Astrocyte (in vitro differentiated cells and primary cell): ENCODE measurements around the gene GPR162. TPM values are rescaled to one million over a fixed set of nuclear protein-coding genes. Genes with fewer than 3 reads are reported as not detected.

Source experiments
- DNase-seq: peaks from one replicate; pipeline ENCODE4 v3.0.0-alpha.2; 2010; ENCODE audit warnings: low read depth
- FAIRE-seq: peaks from 2 replicates; lab custom pipeline; 2011; peaks lifted over from hg19 to GRCh38; lab: Jason Lieb, UNC
- H2AFZ ChIP-seq: 2 replicates; pipeline ENCODE4 v1.6.0; 2012; ENCODE audit warnings: low read depth, low read length, inconsistent platforms
- H3K27ac ChIP-seq: 2 replicates; pipeline ENCODE4 v1.5.1; 2011; ENCODE audit warnings: low read depth, low read length, inconsistent platforms
- H3K27me3 ChIP-seq: 2 replicates; pipeline ENCODE4 v1.6.0; 2011; ENCODE audit warnings: low read length, inconsistent platforms; ENCODE audit not compliant: insufficient read depth
- H3K36me3 ChIP-seq: 2 replicates; pipeline ENCODE4 v1.5.1; 2011; ENCODE audit warnings: low read length, inconsistent platforms; ENCODE audit not compliant: insufficient read depth
- H3K4me1 ChIP-seq: 2 replicates; pipeline ENCODE4 v1.5.1; 2011; ENCODE audit warnings: low read length, inconsistent platforms; ENCODE audit not compliant: insufficient read depth
- H3K4me2 ChIP-seq: 2 replicates; pipeline ENCODE4 v1.6.0; 2012; ENCODE audit warnings: low read length, inconsistent platforms
- H3K4me3 ChIP-seq: 2 replicates; pipeline ENCODE4 v1.5.1; 2011; ENCODE audit warnings: low read depth, mild to moderate bottlenecking, low read length, inconsistent platforms; ENCODE audit not compliant: insufficient read depth
- H3K79me2 ChIP-seq: 2 replicates; pipeline ENCODE4 v1.6.0; 2012; ENCODE audit warnings: mild to moderate bottlenecking, low read length, inconsistent platforms; ENCODE audit not compliant: insufficient read depth
- H3K9ac ChIP-seq: 2 replicates; pipeline ENCODE4 v1.6.0; 2012; ENCODE audit warnings: mild to moderate bottlenecking, low read length, inconsistent platforms
- H3K9me3 ChIP-seq: 2 replicates; pipeline ENCODE4 v1.5.1; 2012; ENCODE audit warnings: low read depth, mild to moderate bottlenecking, low read length, inconsistent platforms; ENCODE audit not compliant: insufficient read depth
- H4K20me1 ChIP-seq: 2 replicates; pipeline ENCODE4 v1.6.0; 2012; ENCODE audit warnings: low read length, inconsistent platforms; ENCODE audit not compliant: insufficient read depth
- H3K27ac Mint-ChIP-seq: one replicate; pipeline ENCODE4 v1.8.0; 2021; ENCODE audit warnings: mild to moderate bottlenecking, mixed read lengths; ENCODE audit not compliant: unreplicated experiment
- H3K27me3 Mint-ChIP-seq: one replicate; pipeline ENCODE4 v1.8.0; 2021; ENCODE audit warnings: low read depth, mixed read lengths; ENCODE audit not compliant: unreplicated experiment
- H3K36me3 Mint-ChIP-seq: one replicate; pipeline ENCODE4 v1.8.0; 2021; ENCODE audit warnings: low read depth, mixed read lengths; ENCODE audit not compliant: unreplicated experiment
- H3K4me1 Mint-ChIP-seq: one replicate; pipeline ENCODE4 v1.8.0; 2021; ENCODE audit warnings: low read depth, mixed read lengths; ENCODE audit not compliant: unreplicated experiment
- H3K4me3 Mint-ChIP-seq: one replicate; pipeline ENCODE4 v1.8.0; 2021; ENCODE audit warnings: mild to moderate bottlenecking, moderate library complexity, mixed read lengths; ENCODE audit not compliant: unreplicated experiment
- H3K9me3 Mint-ChIP-seq: one replicate; pipeline ENCODE4 v1.8.0; 2021; ENCODE audit warnings: mild to moderate bottlenecking, mixed read lengths; ENCODE audit not compliant: unreplicated experiment
- EZH2 ChIP-seq: IDR thresholded peaks from 2 replicates; pipeline ENCODE4 v1.6.1; 2012; ENCODE audit warnings: mild to moderate bottlenecking, low read length, inconsistent platforms; ENCODE audit not compliant: insufficient read depth
- total RNA-seq: library from RNA; stranded (reverse); gene quantifications from 2 replicates; pipeline ENCODE4 v1.2.1, GENCODE V29; 2021
- TF ChIP-seq, protein P1 (sequence below): IDR thresholded peaks from 2 replicates; pipeline ENCODE4 v1.5.1; 2011; ENCODE audit warnings: low read depth, mild to moderate bottlenecking, inconsistent platforms, low read length, moderate library complexity; ENCODE audit not compliant: insufficient read depth

GPR162 gene
- total RNA-seq, 1 donor from 2014 or later, result 6.2 TPM

DNA sequence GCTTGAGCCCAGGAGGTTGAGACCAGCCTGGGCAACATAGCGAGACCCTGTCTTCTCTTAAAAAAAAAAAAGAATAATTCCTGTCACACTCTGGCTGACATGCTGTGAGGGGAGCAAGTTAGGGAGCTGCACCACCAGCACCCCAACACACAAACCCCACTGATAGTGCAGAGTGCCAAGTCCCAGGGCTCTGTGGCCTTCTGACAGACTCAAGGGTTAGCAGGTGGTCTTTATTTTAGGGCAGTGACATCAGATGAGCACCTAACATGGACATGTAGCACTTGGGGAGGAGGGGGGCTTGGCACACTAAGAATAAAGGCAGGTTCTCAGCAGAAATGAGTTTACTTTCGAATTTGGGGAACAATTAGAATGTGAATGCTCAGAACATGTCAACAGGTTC, 37.2 kb downstream of the GPR162 start:
- no peak overlapping the region for H2AFZ ChIP-seq
- H3K27me3 ChIP-seq, result no peaks in the 10 kb centered on the region
- no peak overlapping the region for H3K27ac ChIP-seq

DNA sequence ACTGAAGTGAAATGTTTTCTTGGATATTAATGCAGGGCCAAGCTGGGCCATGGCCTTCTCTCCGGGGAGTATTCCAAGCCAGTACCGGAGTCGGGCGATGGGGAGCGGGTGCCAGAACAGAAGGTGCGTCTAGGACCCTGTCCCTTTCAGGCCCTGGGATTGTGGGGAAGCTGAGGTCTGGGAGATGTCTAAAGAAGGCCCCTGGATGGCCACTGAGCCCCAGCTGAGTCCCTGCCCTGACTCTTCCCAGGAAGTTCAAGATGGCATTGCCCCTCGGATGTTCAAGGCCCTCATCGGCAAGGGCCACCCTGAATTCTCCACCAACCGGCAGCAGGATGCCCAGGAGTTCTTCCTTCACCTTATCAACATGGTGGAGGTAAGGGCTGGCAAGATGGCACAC, 38.5 kb downstream of the GPR162 start:
- FAIRE-seq (no peak), DNase-seq (no peak)
- Mint-ChIP-seq H3K36me3 (peaks cover 32% of the 10 kb centered on the region), H3K27ac (no peak overlapping the region), H3K4me3 (no peak overlapping the region), H3K4me1 (peaks cover 2% of the 10 kb centered on the region), H3K27me3 (no peaks in the 10 kb centered on the region), H3K9me3 (no peaks in the 10 kb centered on the region)
- no peak overlapping the region for H3K4me2 ChIP-seq
- TF ChIP-seq, protein P1, sequence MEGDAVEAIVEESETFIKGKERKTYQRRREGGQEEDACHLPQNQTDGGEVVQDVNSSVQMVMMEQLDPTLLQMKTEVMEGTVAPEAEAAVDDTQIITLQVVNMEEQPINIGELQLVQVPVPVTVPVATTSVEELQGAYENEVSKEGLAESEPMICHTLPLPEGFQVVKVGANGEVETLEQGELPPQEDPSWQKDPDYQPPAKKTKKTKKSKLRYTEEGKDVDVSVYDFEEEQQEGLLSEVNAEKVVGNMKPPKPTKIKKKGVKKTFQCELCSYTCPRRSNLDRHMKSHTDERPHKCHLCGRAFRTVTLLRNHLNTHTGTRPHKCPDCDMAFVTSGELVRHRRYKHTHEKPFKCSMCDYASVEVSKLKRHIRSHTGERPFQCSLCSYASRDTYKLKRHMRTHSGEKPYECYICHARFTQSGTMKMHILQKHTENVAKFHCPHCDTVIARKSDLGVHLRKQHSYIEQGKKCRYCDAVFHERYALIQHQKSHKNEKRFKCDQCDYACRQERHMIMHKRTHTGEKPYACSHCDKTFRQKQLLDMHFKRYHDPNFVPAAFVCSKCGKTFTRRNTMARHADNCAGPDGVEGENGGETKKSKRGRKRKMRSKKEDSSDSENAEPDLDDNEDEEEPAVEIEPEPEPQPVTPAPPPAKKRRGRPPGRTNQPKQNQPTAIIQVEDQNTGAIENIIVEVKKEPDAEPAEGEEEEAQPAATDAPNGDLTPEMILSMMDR, result no peak
- H3K9ac ChIP-seq, result no peak overlapping the region
- H4K20me1 ChIP-seq, result peaks cover 5% of the 10 kb centered on the region
- no peak overlapping the region for H3K4me3 ChIP-seq
- peaks cover 8% of the 10 kb centered on the region for H3K79me2 ChIP-seq
- H3K4me1 ChIP-seq, result no peaks in the 10 kb centered on the region
- H3K9me3 ChIP-seq, result no peaks in the 10 kb centered on the region
- H3K36me3 ChIP-seq, result peaks cover 46% of the 10 kb centered on the region
- no peak overlapping the region for H2AFZ ChIP-seq
- H3K27ac ChIP-seq, result no peak overlapping the region
- H3K27me3 ChIP-seq, result no peaks in the 10 kb centered on the region

More for the DNA sequence above, 37.2 kb downstream of the GPR162 start:
- Mint-ChIP-seq H3K4me1 (peaks cover 7% of the 10 kb centered on the region), H3K9me3 (no peaks in the 10 kb centered on the region), H3K27me3 (no peaks in the 10 kb centered on the region), H3K4me3 (no peak overlapping the region), H3K27ac (no peak overlapping the region), H3K36me3 (peaks cover 23% of the 10 kb centered on the region)
- H3K4me1 ChIP-seq, result peaks cover 1% of the 10 kb centered on the region
- no peak for TF ChIP-seq EZH2
- TF ChIP-seq, protein P1, result no peak
- peaks cover 42% of the 10 kb centered on the region for H3K36me3 ChIP-seq
- FAIRE-seq, result no peak
- H3K4me2 ChIP-seq, result no peak overlapping the region
- H4K20me1 ChIP-seq, result peaks cover 11% of the 10 kb centered on the region
- DNase-seq, result no peak
- peaks cover 21% of the 10 kb centered on the region for H3K79me2 ChIP-seq
- no peak overlapping the region for H3K4me3 ChIP-seq
- H3K9me3 ChIP-seq, result no peaks in the 10 kb centered on the region
- no peak overlapping the region for H3K9ac ChIP-seq

DNA sequence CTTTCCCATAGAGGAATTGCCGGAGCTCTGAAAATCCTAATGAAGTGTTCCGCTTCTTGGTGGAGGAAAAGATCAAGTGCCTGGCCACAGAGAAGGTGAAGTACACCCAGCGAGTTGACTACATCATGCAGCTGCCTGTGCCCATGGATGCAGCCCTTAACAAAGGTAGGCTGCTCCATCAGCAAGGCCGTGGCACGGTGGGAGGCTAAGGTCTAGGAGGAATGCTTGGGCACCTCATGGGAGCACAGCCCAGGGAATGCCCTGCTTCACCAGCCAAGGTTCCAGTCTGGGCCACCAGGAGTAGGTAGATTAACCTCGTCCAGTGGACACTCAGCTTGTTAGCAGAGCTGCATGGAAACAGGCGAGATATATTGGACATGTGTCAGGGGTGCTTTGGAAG, 39.3 kb downstream of the GPR162 start:
- H3K79me2 ChIP-seq, result no peaks in the 10 kb centered on the region
- no peaks in the 10 kb centered on the region for H3K27me3 ChIP-seq
- Mint-ChIP-seq H3K9me3 (no peaks in the 10 kb centered on the region), H3K27me3 (no peaks in the 10 kb centered on the region), H3K4me3 (no peak overlapping the region), H3K27ac (no peak overlapping the region), H3K36me3 (peaks cover 35% of the 10 kb centered on the region), H3K4me1 (no peaks in the 10 kb centered on the region)
- no peak overlapping the region for H3K9ac ChIP-seq
- TF ChIP-seq, protein P1, result no peak
- no peak for TF ChIP-seq EZH2
- H3K4me2 ChIP-seq, result no peak overlapping the region
- H2AFZ ChIP-seq, result no peak overlapping the region
- no peaks in the 10 kb centered on the region for H4K20me1 ChIP-seq
- H3K4me1 ChIP-seq, result no peaks in the 10 kb centered on the region
- no peaks in the 10 kb centered on the region for H3K9me3 ChIP-seq
- no peak overlapping the region for H3K4me3 ChIP-seq
- no peak for FAIRE-seq
- no peak overlapping the region for H3K27ac ChIP-seq
- no peak for DNase-seq
- peaks cover 45% of the 10 kb centered on the region for H3K36me3 ChIP-seq
